ENCODE results near the gene DPAGT1.

The DPAGT1 gene

DNA sequence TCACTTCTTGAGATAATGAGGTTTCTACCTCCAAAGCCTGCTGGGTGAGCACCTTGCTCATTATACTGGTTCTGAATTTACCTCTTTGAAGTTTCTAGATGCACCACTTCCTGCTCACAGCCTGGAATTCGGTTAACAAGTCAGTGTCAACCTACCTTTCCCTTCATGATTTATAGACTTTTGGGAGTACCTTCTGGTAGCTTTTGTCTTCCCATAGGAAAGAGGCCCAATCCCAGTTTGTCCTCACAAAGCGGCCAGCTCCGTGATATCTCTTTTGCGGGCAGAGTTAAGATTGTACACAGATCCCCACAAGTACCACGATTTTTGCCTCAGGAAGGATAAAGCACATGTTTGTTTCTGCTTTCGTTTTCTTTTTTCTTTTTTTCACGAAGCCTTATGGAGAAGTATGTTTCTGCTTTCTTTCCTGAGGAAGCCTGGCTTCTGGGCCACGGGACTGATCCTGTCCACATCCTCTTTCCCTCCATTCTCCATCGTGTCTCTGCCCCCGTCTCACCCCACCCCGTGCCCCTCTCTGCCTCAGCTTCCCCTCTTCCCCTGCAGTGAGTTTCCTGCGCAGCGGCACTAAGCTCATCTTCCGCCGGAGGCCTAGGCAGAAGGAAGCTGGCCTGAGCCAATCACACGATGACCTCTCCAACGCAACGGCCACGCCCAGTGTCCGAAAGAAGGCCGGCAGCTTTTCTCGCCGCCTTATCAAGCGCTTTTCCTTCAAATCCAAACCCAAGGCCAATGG, 14.0 kb upstream of the DPAGT1 start:
- Histone ChIP-seq H4K12ac (ENCODE audit: low read depth, low read length) (no peak overlapping the region), H3K79me2 (ENCODE audit: control insufficient read depth, insufficient read depth, low read length, poor library complexity) (no peaks in the 10 kb centered on the region), H2BK120ac (ENCODE audit: insufficient read depth, low read length, poor library complexity) (no peak overlapping the region), H2AK5ac (ENCODE audit: low read length) (no peak overlapping the region), H4K8ac (ENCODE audit: low read depth, low read length) (no peak overlapping the region), H3K4me3 (ENCODE audit: low read depth, low read length) (no peak overlapping the region), H4K91ac (ENCODE audit: low read depth, low read length) (no peak overlapping the region), H3K9ac (ENCODE audit: low read length) (no peak overlapping the region), H3K4me1 (ENCODE audit: control insufficient read depth in 1 of 2, insufficient read depth in 2 of 2, low read length in 2 of 2) (peaks cover 0 to under 1% of the 10 kb centered on the region in 2 experiments), H3K18ac (ENCODE audit: low read length) (no peak overlapping the region), H3K23ac (ENCODE audit: low read length) (no peak overlapping the region), H2AFZ (ENCODE audit: insufficient read depth, low read length, poor library complexity) (no peak overlapping the region), H3K79me1 (ENCODE audit: low read length) (peaks cover under 1% of the 10 kb centered on the region), H3K14ac (ENCODE audit: low read length) (no peak overlapping the region), H3K36me3 (ENCODE audit: control insufficient read depth in 1 of 2, insufficient read depth in 2 of 2, low read length in 2 of 2) (peaks cover 13 to 20% of the 10 kb centered on the region in 2 experiments), H2BK5ac (ENCODE audit: low read depth, low read length, poor library complexity) (no peak overlapping the region), H3K4ac (ENCODE audit: low read depth, low read length) (no peak overlapping the region), H2BK12ac (ENCODE audit: low read length) (no peak overlapping the region), H3K27me3 (ENCODE audit: insufficient read depth, low read length) (no peaks in the 10 kb centered on the region), H3K27ac (ENCODE audit: low read depth, low read length) (no peak overlapping the region), H3K9me3 (ENCODE audit: insufficient read depth, low read depth, low read length) (no peaks in the 10 kb centered on the region), H3K4me2 (ENCODE audit: low read length) (no peak overlapping the region)
- no CpG with 5 or more reads among the region's 24 CpGs for WGBS (ENCODE audit: extremely low coverage, insufficient coverage, insufficient read length)
- peak; percentile 20 to 43 for DNase-seq

DNA sequence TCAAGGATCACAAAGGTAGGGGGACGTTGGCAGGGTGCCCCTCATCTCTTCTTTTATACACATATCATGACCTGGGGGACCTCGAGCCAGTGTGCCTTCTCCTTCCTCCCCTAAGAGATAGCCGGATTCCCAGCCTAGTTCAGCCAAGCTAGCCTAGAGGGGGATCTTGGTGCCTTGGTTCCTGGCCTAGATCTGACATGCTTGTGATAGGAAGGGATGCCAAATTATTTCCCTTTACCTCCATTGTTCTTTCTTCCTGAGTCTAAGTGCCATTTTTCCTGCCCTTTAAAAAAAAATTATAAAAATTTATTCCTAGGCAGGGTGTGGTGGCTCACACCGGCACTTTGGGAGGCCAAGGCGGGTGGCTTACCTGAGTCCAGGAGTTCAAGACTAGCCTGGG, 12.7 kb upstream of the DPAGT1 start:
- H3K14ac ChIP-seq (ENCODE audit: low read length) = no peak overlapping the region
- no peaks in the 10 kb centered on the region for H3K79me2 ChIP-seq (ENCODE audit: control insufficient read depth, insufficient read depth, low read length, poor library complexity)
- H4K8ac ChIP-seq (ENCODE audit: low read depth, low read length) = no peak overlapping the region
- H2BK5ac ChIP-seq (ENCODE audit: low read depth, low read length, poor library complexity) = no peak overlapping the region
- WGBS (ENCODE audit: extremely low coverage, insufficient coverage, insufficient read length) = no CpG with 5 or more reads among the region's 5 CpGs
- no peak overlapping the region for H2AK5ac ChIP-seq (ENCODE audit: low read length)
- H3K79me1 ChIP-seq (ENCODE audit: low read length) = no peaks in the 10 kb centered on the region
- H3K27ac ChIP-seq (ENCODE audit: low read depth, low read length) = no peak overlapping the region
- H3K36me3 ChIP-seq (ENCODE audit: control insufficient read depth in 1 of 2, insufficient read depth in 2 of 2, low read length in 2 of 2) = peaks cover 14 to 20% of the 10 kb centered on the region in 2 experiments
- H3K9me3 ChIP-seq (ENCODE audit: insufficient read depth, low read depth, low read length) = peaks cover 1% of the 10 kb centered on the region
- H3K18ac ChIP-seq (ENCODE audit: low read length) = no peak overlapping the region
- H3K9ac ChIP-seq (ENCODE audit: low read length) = no peak overlapping the region
- H3K4me1 ChIP-seq (ENCODE audit: control insufficient read depth in 1 of 2, insufficient read depth in 2 of 2, low read length in 2 of 2) = no peaks in the 10 kb centered on the region
- no peak overlapping the region for H2BK12ac ChIP-seq (ENCODE audit: low read length)
- H4K12ac ChIP-seq (ENCODE audit: low read depth, low read length) = no peak overlapping the region
- H2BK120ac ChIP-seq (ENCODE audit: insufficient read depth, low read length, poor library complexity) = no peak overlapping the region
- no peaks in the 10 kb centered on the region for H3K27me3 ChIP-seq (ENCODE audit: insufficient read depth, low read length)
- no peak overlapping the region for H2AFZ ChIP-seq (ENCODE audit: insufficient read depth, low read length, poor library complexity)
- no peak for DNase-seq
- H3K23ac ChIP-seq (ENCODE audit: low read length) = no peak overlapping the region
- H3K4me3 ChIP-seq (ENCODE audit: low read depth, low read length) = no peak overlapping the region
- H4K91ac ChIP-seq (ENCODE audit: low read depth, low read length) = no peak overlapping the region
- no peak overlapping the region for H3K4me2 ChIP-seq (ENCODE audit: low read length)
- H3K4ac ChIP-seq (ENCODE audit: low read depth, low read length) = no peak overlapping the region

DNA sequence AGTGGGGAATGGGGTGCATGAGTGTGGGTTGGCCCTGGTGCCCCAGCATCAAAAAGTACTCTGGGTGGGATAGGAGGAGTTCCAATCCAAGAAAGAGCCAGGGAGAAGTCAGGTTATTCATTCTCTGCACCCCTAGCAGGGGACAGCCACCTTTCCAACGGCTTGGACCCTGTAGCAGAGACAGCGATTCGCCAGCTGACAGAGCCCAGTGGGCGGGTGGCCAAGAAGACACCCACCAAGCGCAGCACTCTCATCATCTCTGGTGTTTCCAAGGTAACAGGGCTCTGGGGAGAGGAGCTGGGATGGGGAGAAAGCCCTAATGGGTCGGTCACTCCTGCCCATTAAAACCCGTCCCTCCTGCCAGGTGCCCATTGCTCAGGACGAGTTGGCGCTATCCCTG, 12.1 kb upstream of the DPAGT1 start:
- no peaks in the 10 kb centered on the region for H3K79me2 ChIP-seq (ENCODE audit: control insufficient read depth, insufficient read depth, low read length, poor library complexity)
- H3K4me2 ChIP-seq (ENCODE audit: low read length) = no peak overlapping the region
- H2AFZ ChIP-seq (ENCODE audit: insufficient read depth, low read length, poor library complexity) = no peak overlapping the region
- no peak overlapping the region for H2BK12ac ChIP-seq (ENCODE audit: low read length)
- WGBS (ENCODE audit: extremely low coverage, insufficient coverage, insufficient read length) = no CpG with 5 or more reads among the region's 9 CpGs
- H3K4me3 ChIP-seq (ENCODE audit: low read depth, low read length) = no peak overlapping the region
- no peak overlapping the region for H3K18ac ChIP-seq (ENCODE audit: low read length)
- H3K23ac ChIP-seq (ENCODE audit: low read length) = no peak overlapping the region
- H2BK120ac ChIP-seq (ENCODE audit: insufficient read depth, low read length, poor library complexity) = no peak overlapping the region
- H4K12ac ChIP-seq (ENCODE audit: low read depth, low read length) = no peak overlapping the region
- no peak overlapping the region for H3K14ac ChIP-seq (ENCODE audit: low read length)
- no peaks in the 10 kb centered on the region for H3K27me3 ChIP-seq (ENCODE audit: insufficient read depth, low read length)
- peaks cover 0 to under 1% of the 10 kb centered on the region in 2 experiments for H3K4me1 ChIP-seq (ENCODE audit: control insufficient read depth in 1 of 2, insufficient read depth in 2 of 2, low read length in 2 of 2)
- H3K9me3 ChIP-seq (ENCODE audit: insufficient read depth, low read depth, low read length) = peaks cover 1% of the 10 kb centered on the region
- no peak overlapping the region for H4K91ac ChIP-seq (ENCODE audit: low read depth, low read length)
- H3K79me1 ChIP-seq (ENCODE audit: low read length) = no peaks in the 10 kb centered on the region
- no peak overlapping the region for H4K8ac ChIP-seq (ENCODE audit: low read depth, low read length)
- H3K9ac ChIP-seq (ENCODE audit: low read length) = no peak overlapping the region
- no peak overlapping the region for H2AK5ac ChIP-seq (ENCODE audit: low read length)
- H3K4ac ChIP-seq (ENCODE audit: low read depth, low read length) = no peak overlapping the region
- no peak overlapping the region for H2BK5ac ChIP-seq (ENCODE audit: low read depth, low read length, poor library complexity)
- DNase-seq = no peak
- H3K36me3 ChIP-seq (ENCODE audit: control insufficient read depth in 1 of 2, insufficient read depth in 2 of 2, low read length in 2 of 2) = peaks cover 14 to 20% of the 10 kb centered on the region in 2 experiments
- H3K27ac ChIP-seq (ENCODE audit: low read depth, low read length) = no peak overlapping the region

DNA sequence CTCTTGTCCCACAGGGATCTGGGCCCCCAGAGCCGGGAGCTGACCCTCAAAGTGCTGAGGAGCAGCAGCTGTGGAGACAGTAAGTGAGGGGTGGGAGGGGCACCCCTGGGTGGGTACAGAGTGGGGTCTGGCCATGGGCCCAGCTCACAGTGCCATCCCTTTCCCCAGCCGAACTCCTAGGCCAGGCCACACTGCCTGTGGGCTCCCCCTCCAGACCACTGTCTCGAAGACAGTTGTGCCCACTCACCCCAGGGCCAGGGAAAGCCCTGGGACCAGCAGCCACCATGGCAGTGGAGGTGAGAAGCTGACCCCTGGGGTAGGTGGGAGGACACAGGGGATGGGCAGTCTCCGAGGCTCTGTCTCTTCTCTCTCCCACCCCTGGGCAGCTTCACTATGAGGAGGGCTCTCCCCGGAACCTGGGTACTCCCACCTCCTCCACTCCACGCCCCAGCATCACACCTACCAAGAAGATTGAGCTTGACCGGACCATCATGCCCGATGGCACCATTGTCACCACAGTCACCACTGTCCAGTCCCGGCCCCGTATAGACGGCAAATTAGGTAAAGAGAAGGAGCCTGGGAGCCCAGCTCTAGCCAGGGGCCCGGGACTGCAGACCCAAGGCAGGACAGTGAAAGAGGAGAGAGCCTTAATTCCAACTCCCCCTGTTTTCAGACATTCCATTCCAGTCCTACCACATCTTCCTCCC, 10.8 kb upstream of the DPAGT1 start:
- Histone ChIP-seq H4K91ac (ENCODE audit: low read depth, low read length) (no peak overlapping the region), H2AK5ac (ENCODE audit: low read length) (no peak overlapping the region), H4K8ac (ENCODE audit: low read depth, low read length) (no peak overlapping the region), H3K4me2 (ENCODE audit: low read length) (no peak overlapping the region), H2BK120ac (ENCODE audit: insufficient read depth, low read length, poor library complexity) (no peak overlapping the region), H3K27me3 (ENCODE audit: insufficient read depth, low read length) (no peaks in the 10 kb centered on the region), H2BK5ac (ENCODE audit: low read depth, low read length, poor library complexity) (no peak overlapping the region), H3K4me3 (ENCODE audit: low read depth, low read length) (no peak overlapping the region), H4K12ac (ENCODE audit: low read depth, low read length) (no peak overlapping the region), H3K79me1 (ENCODE audit: low read length) (no peaks in the 10 kb centered on the region), H3K79me2 (ENCODE audit: control insufficient read depth, insufficient read depth, low read length, poor library complexity) (peaks cover 2% of the 10 kb centered on the region), H3K27ac (ENCODE audit: low read depth, low read length) (no peak overlapping the region), H3K4me1 (ENCODE audit: control insufficient read depth in 1 of 2, insufficient read depth in 2 of 2, low read length in 2 of 2) (peaks cover 7 to 10% of the 10 kb centered on the region in 2 experiments), H3K9me3 (ENCODE audit: insufficient read depth, low read depth, low read length) (peaks cover 1% of the 10 kb centered on the region), H2BK12ac (ENCODE audit: low read length) (no peak overlapping the region), H2AFZ (ENCODE audit: insufficient read depth, low read length, poor library complexity) (no peak overlapping the region), H3K4ac (ENCODE audit: low read depth, low read length) (no peak overlapping the region), H3K18ac (ENCODE audit: low read length) (no peak overlapping the region), H3K36me3 (ENCODE audit: control insufficient read depth in 1 of 2, insufficient read depth in 2 of 2, low read length in 2 of 2) (peaks cover 14 to 20% of the 10 kb centered on the region in 2 experiments), H3K23ac (ENCODE audit: low read length) (no peak overlapping the region), H3K9ac (ENCODE audit: low read length) (no peak overlapping the region), H3K14ac (ENCODE audit: low read length) (no peak overlapping the region)
- DNase-seq = no peak
- no CpG with 5 or more reads among the region's 12 CpGs for WGBS (ENCODE audit: extremely low coverage, insufficient coverage, insufficient read length)
